Fibroblast of villous mesenchyme (primary cell): ENCODE data around the gene FAM13C. TPM values are rescaled to one million over a fixed set of nuclear protein-coding genes. Genes with fewer than 3 reads are reported as not detected.

ENCODE experiments used
- DNase-seq: peaks from one replicate; pipeline ENCODE4 v3.0.0-alpha.2; 2010; ENCODE audit warnings: low read depth
- H3K4me3 ChIP-seq: 2 replicates; pipeline ENCODE4 v1.5.1; 2011; ENCODE audit warnings: low read depth, mild to moderate bottlenecking, low read length
- total RNA-seq: library from RNA; depleted of rRNA; stranded (reverse); fragments of >200 nt; gene quantifications from 2 replicates; pipeline ENCODE4 v1.2.3, GENCODE V29; 2012
- TF ChIP-seq, protein P1 (sequence below): IDR thresholded peaks from 2 replicates; pipeline ENCODE4 v1.5.1; 2012; ENCODE audit warnings: low read depth, mild to moderate bottlenecking, low read length; ENCODE audit not compliant: insufficient read depth

The FAM13C gene
- total RNA-seq, 1 donor, result 0.43 TPM

DNA sequence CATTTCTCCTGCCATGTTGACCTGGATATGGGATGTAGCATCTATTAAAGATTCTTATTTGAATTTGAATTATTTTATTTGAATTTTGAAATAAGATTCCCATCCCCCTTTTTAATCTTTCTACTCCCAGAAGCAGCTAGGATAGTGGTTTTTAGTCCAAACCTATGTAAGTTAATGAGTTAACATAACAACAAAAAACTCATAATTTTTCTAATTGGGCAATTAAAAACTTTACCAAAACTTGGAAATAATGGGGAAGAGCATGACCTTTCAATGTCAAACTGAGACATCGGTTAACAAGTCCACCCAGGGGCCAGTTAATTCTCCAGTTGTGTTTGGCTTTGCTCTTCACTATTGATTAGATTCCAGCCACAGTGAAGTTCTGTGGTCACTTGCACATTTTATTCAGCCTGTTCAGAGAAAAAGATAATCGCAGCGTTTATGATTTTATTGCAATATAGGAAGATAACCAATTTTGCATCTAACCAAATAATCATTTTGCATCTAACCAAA, 1.2 kb upstream of the FAM13C start:
- TF ChIP-seq, protein P1, sequence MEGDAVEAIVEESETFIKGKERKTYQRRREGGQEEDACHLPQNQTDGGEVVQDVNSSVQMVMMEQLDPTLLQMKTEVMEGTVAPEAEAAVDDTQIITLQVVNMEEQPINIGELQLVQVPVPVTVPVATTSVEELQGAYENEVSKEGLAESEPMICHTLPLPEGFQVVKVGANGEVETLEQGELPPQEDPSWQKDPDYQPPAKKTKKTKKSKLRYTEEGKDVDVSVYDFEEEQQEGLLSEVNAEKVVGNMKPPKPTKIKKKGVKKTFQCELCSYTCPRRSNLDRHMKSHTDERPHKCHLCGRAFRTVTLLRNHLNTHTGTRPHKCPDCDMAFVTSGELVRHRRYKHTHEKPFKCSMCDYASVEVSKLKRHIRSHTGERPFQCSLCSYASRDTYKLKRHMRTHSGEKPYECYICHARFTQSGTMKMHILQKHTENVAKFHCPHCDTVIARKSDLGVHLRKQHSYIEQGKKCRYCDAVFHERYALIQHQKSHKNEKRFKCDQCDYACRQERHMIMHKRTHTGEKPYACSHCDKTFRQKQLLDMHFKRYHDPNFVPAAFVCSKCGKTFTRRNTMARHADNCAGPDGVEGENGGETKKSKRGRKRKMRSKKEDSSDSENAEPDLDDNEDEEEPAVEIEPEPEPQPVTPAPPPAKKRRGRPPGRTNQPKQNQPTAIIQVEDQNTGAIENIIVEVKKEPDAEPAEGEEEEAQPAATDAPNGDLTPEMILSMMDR, result no peak
- no peak for DNase-seq
- no peak overlapping the region for H3K4me3 ChIP-seq

GRCh38 chr10:59362959-59363381, 621 bp upstream of the FAM13C start:
- TF ChIP-seq, protein P1, result no peak
- H3K4me3 ChIP-seq, result peak overlapping the region; percentile 48
- DNase-seq, result no peak

GRCh38 chr10:59361663-59362143, 646 bp downstream of the FAM13C start:
- H3K4me3 ChIP-seq, result no peak overlapping the region
- no peak for DNase-seq
- TF ChIP-seq, protein P1, result no peak

- DNase-seq, result no peak
- TF ChIP-seq, protein P1, result no peak
- H3K4me3 ChIP-seq, result no peak overlapping the region
Measured at GRCh38 chr10:59360605-59361405, 1.5 kb downstream of the FAM13C start.

GRCh38 chr10:59358576-59358975, 3.8 kb downstream of the FAM13C start:
- TF ChIP-seq, protein P1, result no peak
- no peak overlapping the region for H3K4me3 ChIP-seq
- no peak for DNase-seq

- no peak for DNase-seq
- TF ChIP-seq, protein P1, result no peak
- H3K4me3 ChIP-seq, result no peak overlapping the region
Measured at GRCh38 chr10:59354434-59354833, 7.9 kb downstream of the FAM13C start.
